Mucosa of descending colon (tissue), 3 donors: Measurements from ENCODE around the gene S100A3. TPM values are rescaled to one million over a fixed set of nuclear protein-coding genes. Genes with fewer than 3 reads are reported as not detected.
"Not testable (repeated sequence)": the region's sequence is repeated elsewhere in the genome, so short reads cannot be mapped to it uniquely, and the experiment has no call there.

Experiments
- ATAC-seq: fragments of 200-7000 bp; cut with Tn5 transposase; one replicate; pipeline ENCODE4 v1.9.1; 2020; ENCODE audit warnings: mild to moderate bottlenecking, moderate library complexity
- DNase-seq, 3 donors: peaks; one replicate each; pipeline ENCODE4 v3.0.0-alpha.2; 2020
- H3K36me3 ChIP-seq: fragments of 200-600 bp; one replicate; pipeline ENCODE4 v1.8.0; 2021; ENCODE audit warnings: low read depth, mild to moderate bottlenecking
- H3K4me1 ChIP-seq: fragments of 200-600 bp; one replicate; pipeline ENCODE4 v1.8.0; 2021; ENCODE audit warnings: low read depth, mild to moderate bottlenecking
- H3K4me3 ChIP-seq: fragments of 200-600 bp; one replicate; pipeline ENCODE4 v1.8.0; 2021; ENCODE audit warnings: mild to moderate bottlenecking
- H3K9me3 ChIP-seq: fragments of 200-600 bp; one replicate; pipeline ENCODE4 v1.8.0; 2021; ENCODE audit warnings: mild to moderate bottlenecking
- intact Hi-C, 2 donors: fragments of 100-400 bp; cut with DNase I in 1 of 2; cut with micrococcal nuclease in 1 of 2; formaldehyde crosslinking; loops; one replicate each; pipeline versions ENCODE4 v1.11.0 to v1.11.1; 2022; cut with DNase I, micrococcal nuclease
- total RNA-seq, 3 donors: library from RNA; stranded (reverse); fragmentation: NEBNext Ultra II Directional in 2 of 3; extraction: Animal tissue kit (Norgen Biotek cat#: 25700) in 2 of 3; gene quantifications; one replicate each; pipeline versions ENCODE4 v1.2.1 to v1.2.4, GENCODE V29; 2021 to 2023
- TF ChIP-seq, protein P1 (sequence below): fragments of 200-600 bp; IDR thresholded peaks from one replicate; pipeline ENCODE4 v1.8.0; 2022; ENCODE audit warnings: antibody characterized with exemption, mild to moderate bottlenecking
- donor health status: DM: no; HTN: no; CAD: no; lungs with moderate emphysema.
- donor health status: DM: no; HTN: no; CAD: no.
- donor health status: DM: no; HTN: yes; CAD: no.

S100A3 gene
- total RNA-seq, 3 donors from 2014 or later, result 0.85 to 2.2 TPM; not detected in 1

DNA sequence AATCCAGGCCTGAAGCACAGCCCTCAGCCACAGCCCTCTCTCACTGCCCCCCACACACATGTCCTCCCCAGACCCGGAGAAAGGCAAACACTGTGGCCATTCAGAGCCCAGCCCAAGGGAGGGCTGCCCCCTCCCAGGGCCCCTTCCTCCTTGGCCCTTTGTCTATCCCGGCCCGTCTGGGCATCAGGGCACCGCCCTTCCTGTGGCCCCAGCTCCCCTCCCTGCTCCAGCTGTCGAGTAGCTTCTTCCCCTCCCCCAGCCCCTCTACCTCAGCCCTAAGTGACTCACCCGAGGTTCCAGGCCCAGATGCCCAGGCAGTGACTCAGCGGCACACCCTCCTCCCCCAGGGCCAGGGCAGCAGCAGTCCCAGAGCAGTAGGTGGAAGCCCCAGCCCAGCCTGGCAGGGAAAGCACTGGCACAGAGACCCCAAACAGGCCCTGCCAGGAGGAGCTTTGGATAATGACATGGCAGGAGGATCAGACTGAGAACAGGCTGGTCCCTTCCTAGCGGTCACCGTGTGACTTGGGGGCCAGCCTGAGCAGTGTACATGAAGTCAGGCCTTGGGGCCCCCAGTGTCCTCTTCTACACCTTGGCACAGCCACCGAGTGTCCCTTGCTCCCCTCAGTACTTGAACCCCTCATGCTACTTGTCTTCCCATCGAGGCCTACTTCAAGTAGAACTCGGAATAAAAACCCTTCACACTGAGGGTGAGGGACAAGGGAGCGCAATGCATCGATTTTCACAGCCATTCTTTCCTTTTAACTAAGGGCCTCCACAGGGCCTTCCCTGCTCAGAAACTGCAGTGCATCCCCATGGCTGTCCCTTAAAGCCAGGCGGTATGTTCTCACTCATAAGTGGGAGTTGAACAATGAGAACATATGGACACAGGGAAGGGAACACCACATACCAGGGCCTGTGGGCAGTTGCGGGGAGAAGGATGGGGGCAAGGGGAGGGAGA is 17.6 kb upstream of the S100A3 start:
- no peaks in the 10 kb centered on the region for H3K9me3 ChIP-seq
- H3K4me3 ChIP-seq, result no peak overlapping the region
- H3K36me3 ChIP-seq, result no peaks in the 10 kb centered on the region
- H3K4me1 ChIP-seq, result peaks cover 33% of the 10 kb centered on the region
- TF ChIP-seq, protein P1, sequence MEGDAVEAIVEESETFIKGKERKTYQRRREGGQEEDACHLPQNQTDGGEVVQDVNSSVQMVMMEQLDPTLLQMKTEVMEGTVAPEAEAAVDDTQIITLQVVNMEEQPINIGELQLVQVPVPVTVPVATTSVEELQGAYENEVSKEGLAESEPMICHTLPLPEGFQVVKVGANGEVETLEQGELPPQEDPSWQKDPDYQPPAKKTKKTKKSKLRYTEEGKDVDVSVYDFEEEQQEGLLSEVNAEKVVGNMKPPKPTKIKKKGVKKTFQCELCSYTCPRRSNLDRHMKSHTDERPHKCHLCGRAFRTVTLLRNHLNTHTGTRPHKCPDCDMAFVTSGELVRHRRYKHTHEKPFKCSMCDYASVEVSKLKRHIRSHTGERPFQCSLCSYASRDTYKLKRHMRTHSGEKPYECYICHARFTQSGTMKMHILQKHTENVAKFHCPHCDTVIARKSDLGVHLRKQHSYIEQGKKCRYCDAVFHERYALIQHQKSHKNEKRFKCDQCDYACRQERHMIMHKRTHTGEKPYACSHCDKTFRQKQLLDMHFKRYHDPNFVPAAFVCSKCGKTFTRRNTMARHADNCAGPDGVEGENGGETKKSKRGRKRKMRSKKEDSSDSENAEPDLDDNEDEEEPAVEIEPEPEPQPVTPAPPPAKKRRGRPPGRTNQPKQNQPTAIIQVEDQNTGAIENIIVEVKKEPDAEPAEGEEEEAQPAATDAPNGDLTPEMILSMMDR, result no peak
- peak; percentile 90 for ATAC-seq
- intact Hi-C loops, result loop anchor here (5.0 kb wide), 2 partner anchors 34 to 54 kb away; no protein-coding TSS in a partner anchor
- peak; percentile 95 to 97 (median 97) for DNase-seq

DNA sequence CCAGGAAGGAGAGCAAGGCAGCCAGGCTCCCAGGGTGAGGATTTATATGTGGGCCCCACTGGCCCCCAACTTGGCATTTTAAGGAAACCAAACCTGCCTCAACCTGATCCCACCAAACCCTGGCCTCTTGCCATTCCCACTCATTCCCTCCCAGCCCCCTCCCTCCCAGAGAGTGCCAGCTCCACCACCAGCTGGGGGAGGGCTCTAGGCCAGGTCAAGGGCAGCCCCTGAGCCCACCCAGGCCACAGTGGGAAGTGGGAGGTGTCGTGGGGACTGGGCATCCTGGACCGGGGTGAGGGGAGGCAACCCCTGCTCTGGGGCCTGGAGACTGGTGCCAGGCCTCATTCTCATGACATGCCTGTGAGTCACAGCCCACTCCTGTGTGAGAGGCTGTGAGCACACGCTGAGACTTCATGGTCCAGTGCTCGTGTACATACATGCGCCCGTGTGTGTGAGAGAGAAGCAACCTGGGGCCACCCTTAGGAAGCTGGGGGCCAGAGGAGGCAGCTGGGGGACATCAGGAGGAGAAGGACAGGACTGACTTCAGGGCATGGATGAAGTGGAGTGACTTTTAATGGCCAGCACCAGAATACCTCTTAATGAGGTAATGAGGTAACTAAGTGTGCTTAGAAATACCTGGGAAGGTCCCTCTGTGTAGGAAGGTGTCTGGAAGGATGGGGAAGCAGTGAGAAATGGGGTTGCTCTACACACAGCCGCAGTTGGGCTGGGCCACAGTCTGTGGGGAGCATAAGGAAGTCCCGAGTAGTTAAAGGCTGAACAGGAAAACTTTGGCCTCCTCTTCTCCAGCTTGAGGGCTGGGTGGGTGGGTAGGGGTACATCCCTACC is 16.7 kb upstream of the S100A3 start, which contains the start of gene S100A2:
S100A2 (minus strand) TSS at position 316 of the 846 bp plus-strand sequence. CDS start 1,967 bp downstream, outside the sequence.
- intact Hi-C loops, result loop anchor here (5.0 kb wide), 2 partner anchors 33 to 53 kb away; no protein-coding TSS in a partner anchor
- Histone ChIP-seq H3K9me3 (no peaks in the 10 kb centered on the region), H3K4me1 (peaks cover 33% of the 10 kb centered on the region), H3K36me3 (no peaks in the 10 kb centered on the region), H3K4me3 (no peak within 1 kb of the TSS)
- TF ChIP-seq, protein P1, result no peak
- ATAC-seq, result peak; percentile 61
- DNase-seq, result peak; percentile 60 to 76 (median 67)

DNA sequence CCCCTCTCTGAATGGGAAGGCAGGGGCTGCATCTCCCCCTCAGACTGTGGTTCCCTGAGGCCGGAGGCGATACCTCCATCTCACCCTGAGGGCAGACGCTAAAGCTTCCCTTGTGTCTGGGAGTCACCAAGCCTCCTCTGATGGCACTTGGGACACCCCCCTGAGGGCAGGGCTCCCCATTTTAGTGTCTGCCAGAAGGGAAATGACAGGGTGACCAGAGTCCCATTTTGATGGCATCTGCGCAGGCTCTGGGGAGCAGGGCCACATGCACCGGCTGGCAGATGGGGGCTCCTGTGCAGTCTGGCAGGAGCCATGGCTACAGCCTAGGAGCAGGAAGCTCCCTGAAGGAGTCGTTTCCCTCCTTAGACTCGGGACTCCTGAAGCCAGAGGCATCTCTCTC is 14.9 kb upstream of the S100A3 start:
- ATAC-seq, result no peak
- Histone ChIP-seq H3K9me3 (no peaks in the 10 kb centered on the region), H3K4me3 (no peak overlapping the region), H3K36me3 (no peaks in the 10 kb centered on the region), H3K4me1 (peaks cover 33% of the 10 kb centered on the region)
- DNase-seq, result no peak
- intact Hi-C loops, result no loop called here
- TF ChIP-seq, protein P1, result no peak

DNA sequence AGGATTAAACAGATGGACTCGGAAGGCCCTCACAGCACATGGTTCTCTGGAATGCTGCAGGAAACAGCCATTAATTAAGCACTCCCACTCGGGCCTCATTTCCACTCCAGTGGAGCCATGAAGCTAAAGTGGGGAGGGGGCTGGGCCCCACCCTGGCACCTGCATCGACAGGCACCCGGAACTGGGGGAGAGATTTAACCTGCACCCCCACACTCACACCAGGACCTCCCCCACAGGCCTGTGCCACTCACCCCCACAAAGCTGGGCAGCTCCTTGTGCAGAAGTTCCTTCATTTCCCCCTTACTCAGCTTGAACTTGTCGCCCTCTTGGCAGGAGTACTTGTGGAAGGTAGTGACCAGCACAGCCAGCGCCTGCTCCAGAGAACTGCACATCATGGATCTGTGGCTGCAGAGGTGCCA is 14.4 kb upstream of the S100A3 start:
- Histone ChIP-seq H3K4me1 (peaks cover 33% of the 10 kb centered on the region), H3K4me3 (no peak overlapping the region), H3K9me3 (no peaks in the 10 kb centered on the region), H3K36me3 (no peaks in the 10 kb centered on the region)
- intact Hi-C loops, result no loop called here
- DNase-seq (no peak), ATAC-seq (no peak)
- TF ChIP-seq, protein P1, result no peak

DNA sequence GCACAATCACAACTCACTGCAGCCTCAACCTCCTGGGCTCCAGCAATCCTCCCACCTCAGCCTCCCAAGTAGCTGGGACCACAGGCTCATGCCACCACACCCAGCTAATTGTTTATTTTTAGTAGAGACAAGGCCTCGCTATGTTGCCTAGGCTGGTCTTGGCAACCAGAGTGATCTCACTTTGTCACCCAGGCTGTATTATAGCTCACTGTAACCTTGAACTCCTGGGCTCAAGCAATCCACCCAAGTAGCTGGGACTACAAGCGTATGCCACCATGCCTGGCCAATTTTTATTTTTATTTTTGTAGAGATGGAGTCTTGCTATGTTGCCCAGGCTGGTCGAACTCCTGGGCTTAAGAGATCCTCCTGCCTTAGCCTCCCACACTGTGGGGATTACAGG is 13.0 kb upstream of the S100A3 start:
- H3K4me3 ChIP-seq, DNase-seq, ATAC-seq, H3K9me3 ChIP-seq, H3K36me3 ChIP-seq, intact Hi-C loops: not testable (repeated sequence)
- peaks cover 18% of the 10 kb centered on the region for H3K4me1 ChIP-seq
